HCT116 (cell line): Measurements from ENCODE around the gene GPX8. TPM values are rescaled to one million over a fixed set of nuclear protein-coding genes. Genes with fewer than 3 reads are reported as not detected.

Experiments used
- ATAC-seq: fragments of 200-7000 bp; cut with Tn5 transposase; 2 replicates; pipeline ENCODE4 v1.9.1; 2020; ENCODE audit warnings: mild to moderate bottlenecking, moderate library complexity
- BruUV-seq: library from RNA; stranded (reverse); fragments of 400-500 nt; replicated peaks from 2 replicates; lab custom pipeline; 2021; lab: Mats Ljungman, UMichigan
- CTCF ChIA-PET: fragments of 300-600 bp; sonication (Branson Sonifier 250); formaldehyde crosslinking; loops from one replicate; lab custom pipeline; 2021; ENCODE audit warnings: antibody characterized with exemption; lab: Charles Lee
- POLR2A ChIA-PET: fragments of 300-600, 350-600 bp; sonication (Branson Sonifier 250); formaldehyde crosslinking; loops from one replicate; lab custom pipeline; 2021; ENCODE audit warnings: antibody characterized with exemption; lab: Charles Lee
- RAD21 ChIA-PET, 2 experiments: fragments of 300-600 bp; sonication (Branson Sonifier 250); formaldehyde crosslinking; loops; one replicate each; lab custom pipeline; 2023; ENCODE audit warnings: low total read pairs in 2 of 2; ENCODE audit not compliant: uncharacterized antibody in 2 of 2, unreplicated experiment in 2 of 2, low non-redundant PET in 1 of 2; lab: Charles Lee
- DNase-seq: peaks from one replicate; pipeline ENCODE4 v3.0.0-alpha.2; 2010; ENCODE audit warnings: low read depth, low spot score
- H2AFZ ChIP-seq: fragments of 200-600 bp; shearing (Covaris generic), sonication (generic); 2 replicates; pipeline ENCODE4 v1.6.1; 2017; ENCODE audit warnings: low read depth, mixed run types, mixed read lengths, antibody characterized with exemption, low read length; ENCODE audit not compliant: poor library complexity, severe bottlenecking
- H3K27ac ChIP-seq: 2 replicates; pipeline ENCODE4 v1.5.1; 2012; ENCODE audit warnings: low read depth, low read length
- H3K27me3 ChIP-seq: fragments of 200-600 bp; sonication (generic); 2 replicates; pipeline ENCODE4 v1.6.1; 2016; ENCODE audit warnings: mixed run types, low read length, mixed read lengths; ENCODE audit not compliant: insufficient read depth
- H3K36me3 ChIP-seq, 2 experiments: fragments of 200-500 bp in 1 of 2; fragments of 200-600 bp in 1 of 2; sonication (Bioruptor generic) in 1 of 2; sonication (generic) in 1 of 2; 2 replicates each; pipeline versions ENCODE4 v1.5.1 to v1.6.1; 2014 to 2016; ENCODE audit warnings: low read length in 2 of 2, inconsistent platforms in 1 of 2, mixed read lengths in 1 of 2, mixed run types in 1 of 2; ENCODE audit not compliant: insufficient read depth in 2 of 2, control insufficient read depth in 1 of 2
- H3K4me1 ChIP-seq, 2 experiments: fragments of 200-600 bp in 1 of 2; sonication (generic) in 1 of 2; 2 replicates each; pipeline versions ENCODE4 v1.5.1 to v1.6.1; 2012 to 2017; ENCODE audit warnings: low read length in 2 of 2, inconsistent platforms in 1 of 2, mild to moderate bottlenecking in 1 of 2, mixed read lengths in 1 of 2, mixed run types in 1 of 2, moderate library complexity in 1 of 2; ENCODE audit not compliant: insufficient read depth in 2 of 2, control insufficient read depth in 1 of 2
- H3K4me2 ChIP-seq: fragments of 200-600 bp; sonication (generic); 2 replicates; pipeline ENCODE4 v1.6.1; 2017; ENCODE audit warnings: mixed run types, low read length, mixed read lengths
- H3K4me3 ChIP-seq, 2 experiments: fragments of 200-600 bp in 1 of 2; sonication (generic) in 1 of 2; replicated peaks in 1 of 2; 2 replicates each; pipeline ENCODE4 v1.5.1; 2011 to 2016; ENCODE audit warnings: low read length in 2 of 2, control low read depth in 1 of 2, low read depth in 1 of 2, mild to moderate bottlenecking in 1 of 2, mixed read lengths in 1 of 2, mixed run types in 1 of 2
- H3K79me2 ChIP-seq: fragments of 200-600 bp; sonication (generic); 2 replicates; pipeline ENCODE4 v1.6.1; 2017; ENCODE audit warnings: mild to moderate bottlenecking, mixed run types, low read length, moderate library complexity, mixed read lengths; ENCODE audit not compliant: insufficient read depth
- H3K9ac ChIP-seq: fragments of 200-600 bp; sonication (generic); 2 replicates; pipeline ENCODE4 v1.6.1; 2016; ENCODE audit warnings: low read length, mixed read lengths
- H3K9me2 ChIP-seq: fragments of 200-600 bp; sonication (generic), shearing (Covaris generic); 2 replicates; pipeline ENCODE4 v1.6.1; 2017; ENCODE audit warnings: mixed run types, mild to moderate bottlenecking, moderate library complexity; ENCODE audit not compliant: insufficient read depth
- H3K9me3 ChIP-seq, 2 experiments: fragments of 200-500 bp in 1 of 2; fragments of 200-600 bp in 1 of 2; sonication (Bioruptor generic) in 1 of 2; sonication (generic) in 1 of 2; 2 replicates each; pipeline ENCODE4 v1.6.1; 2014 to 2017; ENCODE audit warnings: low read length in 2 of 2, mixed read lengths in 2 of 2, inconsistent platforms in 1 of 2, low read depth in 1 of 2, mild to moderate bottlenecking in 1 of 2, mixed run types in 1 of 2, moderate library complexity in 1 of 2; ENCODE audit not compliant: control insufficient read depth in 1 of 2, insufficient read depth in 1 of 2
- H4K20me1 ChIP-seq: fragments of 200-600 bp; sonication (generic), shearing (Covaris generic); 2 replicates; pipeline ENCODE4 v1.6.1; 2017; ENCODE audit warnings: mixed run types, mild to moderate bottlenecking, moderate library complexity; ENCODE audit not compliant: insufficient read depth
- CBX3 ChIP-seq: IDR thresholded peaks from 2 replicates; pipeline ENCODE4 v1.6.1; 2012; ENCODE audit warnings: low read depth
- EZH2 ChIP-seq: fragments of 200-600 bp; sonication (generic); IDR thresholded peaks from 2 replicates; pipeline ENCODE4 v1.6.1; 2017; ENCODE audit warnings: antibody characterized with exemption, mixed run types
- EZH2phosphoT487 ChIP-seq: fragments of 200-600 bp; IDR thresholded peaks from 2 replicates; pipeline ENCODE4 v1.6.1; 2018; ENCODE audit warnings: antibody characterized with exemption, borderline replicate concordance
- POLR2AphosphoS5 ChIP-seq: IDR thresholded peaks from 2 replicates; pipeline ENCODE4 v1.6.1; 2011; ENCODE audit warnings: mild to moderate bottlenecking, low read depth, low read length, moderate library complexity
- REST ChIP-seq: IDR thresholded peaks from 2 replicates; pipeline ENCODE4 v1.6.1; 2012; ENCODE audit warnings: low read depth
- SIN3A ChIP-seq: IDR thresholded peaks from 2 replicates; pipeline ENCODE4 v1.6.1; 2012; ENCODE audit warnings: low read depth
- TCF7L2 ChIP-seq: IDR thresholded peaks from 2 replicates; pipeline ENCODE4 v1.7.0; 2011; ENCODE audit warnings: borderline replicate concordance, inconsistent platforms; ENCODE audit not compliant: insufficient read depth, insufficient read length; ENCODE audit errors: extremely low read depth
- ZFX ChIP-seq: fragments of 450-650 bp; IDR thresholded peaks from 2 replicates; pipeline ENCODE4 v1.6.1; 2017
- intact Hi-C: fragments of 100-400 bp; cut with micrococcal nuclease; formaldehyde crosslinking; loops from 2 replicates; pipeline ENCODE4 v1.10.0; 2022
- total RNA-seq: library from RNA; stranded (reverse); gene quantifications from one replicate; pipeline ENCODE4 v1.2.1, GENCODE V29; 2021; ENCODE audit not compliant: unreplicated experiment
- TF ChIP-seq, protein P1 (sequence below), 3 experiments: fragments of 200-600 bp in 1 of 3; sonication (generic) in 1 of 3; IDR thresholded peaks in 2 of 3; conservative IDR thresholded peaks in 1 of 3; 2 replicates each; pipeline ENCODE4 v1.5.1; 2012 to 2017; ENCODE audit warnings: low read depth in 2 of 3, low read length in 2 of 3, antibody characterized with exemption in 1 of 3, borderline replicate concordance in 1 of 3, control low read depth in 1 of 3, mild to moderate bottlenecking in 1 of 3, mixed read lengths in 1 of 3, mixed run types in 1 of 3, moderate library complexity in 1 of 3; ENCODE audit not compliant: insufficient read depth in 1 of 3

Gene GPX8
- total RNA-seq, 1 experiment from 2014 or later = 36.5 TPM

GRCh38 chr5:55173687-55174230, 13.8 kb downstream of the GPX8 start:
- intact Hi-C loops = loop anchor here (2.0 to 10.0 kb wide), 6 partner anchors 53 to 821 kb away; partner anchors contain the start of genes DHX29, IL6ST, MCIDAS and MTREX
- POLR2A ChIA-PET = interaction anchor here (1.1 kb wide), 1 partner anchor 14 kb away, joined by 3 read pairs; the partner anchor contains the start of gene GPX8
- no peak for DNase-seq
- H3K4me3 ChIP-seq = peak overlapping the region; percentile 35 to 57
- TF ChIP-seq SIN3A (no peak), ZFX (peak; percentile 36; the same call in 1 of the 2 replicates)
- TF ChIP-seq, all 23 proteins: peak for 1
- Histone ChIP-seq H3K4me1 (peaks cover 14 to 37% of the 10 kb centered on the region in 2 experiments; a peak in 3 of 4 replicates), H3K9me2 (no peaks in the 10 kb centered on the region), H3K27ac (0 out of 2 replicates have a peak overlapping the region, but pooled peaks have one; percentile 3), H3K9ac (peak overlapping the region; percentile 53), H3K9me3 (no peaks in the 10 kb centered on the region), H3K4me2 (peak overlapping the region; percentile 85), H3K27me3 (no peaks in the 10 kb centered on the region), H3K79me2 (no peaks in the 10 kb centered on the region), H4K20me1 (no peaks in the 10 kb centered on the region; the same call in 1 of the 2 replicates), H3K36me3 (no peaks in the 10 kb centered on the region), H2AFZ (peak overlapping the region; percentile 89)
- ChIA-PET CTCF (interaction anchor here (0.9 to 3.3 kb wide), 6 partner anchors 14 to 520 kb away, joined by 4 to 16 read pairs (median 10); partner anchors contain the start of genes CCNO and GPX8), RAD21 (no interaction called here)
- ATAC-seq = peak; percentile 14
- no TSS peak for BruUV-seq

DNA sequence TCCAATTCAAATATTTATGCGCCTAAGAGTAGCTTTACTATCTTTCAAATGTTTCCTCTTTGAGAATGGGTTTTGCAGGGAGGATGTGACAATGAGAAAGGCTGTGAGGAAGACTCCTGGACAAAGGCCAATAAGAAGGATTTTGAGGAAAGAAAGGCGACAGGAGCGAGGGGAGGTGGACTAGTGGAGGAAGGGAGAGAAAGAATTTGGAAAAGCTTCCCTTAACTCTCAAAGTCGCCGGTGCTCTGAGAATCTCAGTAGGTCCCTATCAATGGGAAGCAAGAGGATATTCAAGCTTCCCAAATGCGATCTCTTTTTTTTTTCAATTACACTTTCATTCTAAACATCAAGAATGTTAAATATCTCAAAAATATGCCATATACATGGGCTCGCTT, 15.8 kb downstream of the GPX8 start:
- no peak for TF ChIP-seq EZH2
- TF ChIP-seq, protein P1, sequence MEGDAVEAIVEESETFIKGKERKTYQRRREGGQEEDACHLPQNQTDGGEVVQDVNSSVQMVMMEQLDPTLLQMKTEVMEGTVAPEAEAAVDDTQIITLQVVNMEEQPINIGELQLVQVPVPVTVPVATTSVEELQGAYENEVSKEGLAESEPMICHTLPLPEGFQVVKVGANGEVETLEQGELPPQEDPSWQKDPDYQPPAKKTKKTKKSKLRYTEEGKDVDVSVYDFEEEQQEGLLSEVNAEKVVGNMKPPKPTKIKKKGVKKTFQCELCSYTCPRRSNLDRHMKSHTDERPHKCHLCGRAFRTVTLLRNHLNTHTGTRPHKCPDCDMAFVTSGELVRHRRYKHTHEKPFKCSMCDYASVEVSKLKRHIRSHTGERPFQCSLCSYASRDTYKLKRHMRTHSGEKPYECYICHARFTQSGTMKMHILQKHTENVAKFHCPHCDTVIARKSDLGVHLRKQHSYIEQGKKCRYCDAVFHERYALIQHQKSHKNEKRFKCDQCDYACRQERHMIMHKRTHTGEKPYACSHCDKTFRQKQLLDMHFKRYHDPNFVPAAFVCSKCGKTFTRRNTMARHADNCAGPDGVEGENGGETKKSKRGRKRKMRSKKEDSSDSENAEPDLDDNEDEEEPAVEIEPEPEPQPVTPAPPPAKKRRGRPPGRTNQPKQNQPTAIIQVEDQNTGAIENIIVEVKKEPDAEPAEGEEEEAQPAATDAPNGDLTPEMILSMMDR (IDR thresholded peaks at IDR 0.05 in 2 of 3, conservative IDR thresholded peaks at IDR 0.05 in 1 of 3; ENCODE audit: borderline replicate concordance in 1 of 3, insufficient read depth in 1 of 3, low read depth in 2 of 3, low read length in 2 of 3) = no peak
- TF ChIP-seq POLR2AphosphoS5 = no peak
- no peak for TF ChIP-seq REST
- TF ChIP-seq TCF7L2 = no peak
- TF ChIP-seq ZFX = no peak
- no peak for TF ChIP-seq EZH2phosphoT487
- TF ChIP-seq CBX3 = no peak
- TF ChIP-seq SIN3A = no peak
- TF ChIP-seq, all 23 proteins: peak for 0
- ChIA-PET RAD21 (no interaction called here), POLR2A (no interaction called here), CTCF (interaction anchor here (0.9 to 1.9 kb wide), 6 partner anchors 9 to 516 kb away, joined by 3 to 9 read pairs (median 6); partner anchors contain the start of gene GPX8)
- DNase-seq (no peak), ATAC-seq (no peak)
- Histone ChIP-seq H4K20me1 (no peaks in the 10 kb centered on the region), H2AFZ (peak overlapping the region; percentile 98), H3K4me1 (peaks cover 14 to 37% of the 10 kb centered on the region in 2 experiments; a peak in 3 of 4 replicates), H3K36me3 (no peaks in the 10 kb centered on the region), H3K9me2 (no peaks in the 10 kb centered on the region), H3K27ac (no peak overlapping the region), H3K27me3 (no peaks in the 10 kb centered on the region), H3K79me2 (no peaks in the 10 kb centered on the region), H3K4me2 (peak overlapping the region; percentile 74), H3K9me3 (no peaks in the 10 kb centered on the region), H3K4me3 (peak overlapping the region in 1 of 2 experiments; percentile 44; a peak in 3 of 4 replicates), H3K9ac (no peak overlapping the region; the same call in 1 of the 2 replicates)
- no TSS peak for BruUV-seq
- intact Hi-C loops = loop anchor here (5.0 to 10.0 kb wide), 2 partner anchors 42 to 819 kb away; partner anchors contain the start of gene IL6ST
